ENCODE results near the gene NINJ1. TPM values are rescaled to one million over a fixed set of nuclear protein-coding genes. Genes with fewer than 3 reads are reported as not detected.

NINJ1 gene
- total and polyA plus RNA-seq, 4 donors, result 23.8 to 60.4 (median 47.5) TPM

DNA sequence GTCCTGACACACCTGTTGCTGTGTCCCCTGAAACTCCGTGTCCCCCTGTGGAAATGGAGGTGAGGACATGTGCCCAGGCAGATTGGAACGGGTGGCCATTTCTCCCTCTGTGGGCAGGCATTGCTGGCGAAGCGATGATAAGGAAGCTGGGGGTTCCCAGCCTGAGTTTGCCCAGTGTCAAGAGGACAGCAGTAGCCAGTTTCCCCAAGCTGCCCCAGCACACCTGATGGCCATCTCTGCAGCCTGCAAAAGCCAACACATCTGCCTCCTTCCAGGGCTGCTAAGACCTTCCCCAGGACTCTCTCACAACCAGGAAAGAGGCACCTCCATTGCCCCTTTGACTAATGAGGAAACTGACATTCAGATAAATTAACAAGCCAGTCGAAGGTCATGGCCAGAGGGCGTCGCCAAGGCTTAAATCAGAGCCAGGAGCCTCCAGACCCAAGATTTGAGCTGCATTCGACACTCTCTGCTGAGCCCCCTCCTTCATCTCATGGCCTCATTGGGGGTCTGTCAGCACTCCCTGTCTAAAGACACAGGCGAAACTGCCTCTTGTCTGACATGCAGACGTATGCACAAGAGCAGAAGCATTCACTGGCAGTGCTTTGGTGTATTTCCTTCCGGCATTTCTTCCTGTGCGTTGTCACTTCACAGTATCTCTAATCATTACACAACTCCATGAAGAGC, 39.5 kb upstream of the NINJ1 start:
- no peak overlapping the region for H3K4me3 ChIP-seq (ENCODE audit: low read depth, low read length)
- H3K9me3 ChIP-seq (ENCODE audit: control insufficient read depth, insufficient read depth, low read length), result no peaks in the 10 kb centered on the region
- no peaks in the 10 kb centered on the region for H3K27me3 ChIP-seq (ENCODE audit: control insufficient read depth, insufficient read depth, low read length)
- no peak for DNase-seq (ENCODE audit: low read depth in 4 of 6, low spot score in 6 of 6)
- H3K36me3 ChIP-seq (ENCODE audit: control insufficient read depth, insufficient read depth, low read length), result no peaks in the 10 kb centered on the region
- H3K4me1 ChIP-seq (ENCODE audit: control insufficient read depth, insufficient read depth, low read length), result peaks cover 10% of the 10 kb centered on the region
- WGBS (ENCODE audit: insufficient coverage), result 78% methylated on average over 11 of the region's 12 CpGs
- no peak overlapping the region for H3K27ac ChIP-seq (ENCODE audit: low read depth, low read length)

DNA sequence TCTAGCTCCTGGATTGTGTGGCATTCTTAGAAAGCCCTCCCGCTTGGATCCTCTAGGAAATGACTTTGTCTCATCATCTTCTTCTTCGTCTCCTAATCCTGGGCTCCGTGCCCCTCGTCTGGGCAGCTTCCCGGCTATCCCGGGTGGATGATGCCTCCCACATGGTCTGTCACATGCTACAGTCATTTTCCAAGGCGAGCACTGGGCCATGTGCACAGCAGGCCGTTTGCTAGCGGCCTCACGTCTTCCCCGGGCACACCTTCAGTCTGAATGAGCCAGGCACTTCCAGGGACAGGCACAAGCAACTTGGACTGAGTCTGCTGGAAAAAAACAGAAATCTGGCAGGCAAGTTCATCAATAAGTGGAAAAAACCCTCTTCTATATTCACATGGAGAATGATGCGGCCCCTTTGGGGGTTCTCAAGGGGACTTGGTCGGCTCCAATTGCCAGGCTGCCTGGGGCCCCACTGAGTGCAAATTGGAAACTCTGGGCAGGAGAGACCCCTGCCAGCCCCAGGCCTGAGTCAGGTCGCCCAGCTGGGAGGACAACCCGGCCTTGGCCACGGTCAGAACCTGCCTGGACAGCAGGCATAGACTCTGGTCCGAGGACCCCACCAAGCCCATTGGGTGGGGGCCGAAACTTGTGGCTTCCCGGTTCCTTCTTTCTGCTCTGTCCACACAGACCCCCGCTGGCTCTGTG, 38.8 kb upstream of the NINJ1 start:
- no peak for DNase-seq (ENCODE audit: low read depth in 4 of 6, low spot score in 6 of 6)
- Histone ChIP-seq H3K27me3 (ENCODE audit: control insufficient read depth, insufficient read depth, low read length) (no peaks in the 10 kb centered on the region), H3K4me1 (ENCODE audit: control insufficient read depth, insufficient read depth, low read length) (peaks cover 14% of the 10 kb centered on the region), H3K9me3 (ENCODE audit: control insufficient read depth, insufficient read depth, low read length) (no peaks in the 10 kb centered on the region), H3K27ac (ENCODE audit: low read depth, low read length) (no peak overlapping the region), H3K4me3 (ENCODE audit: low read depth, low read length) (no peak overlapping the region), H3K36me3 (ENCODE audit: control insufficient read depth, insufficient read depth, low read length) (no peaks in the 10 kb centered on the region)
- WGBS (ENCODE audit: insufficient coverage), result 64% methylated on average over 20 of the region's 20 CpGs

DNA sequence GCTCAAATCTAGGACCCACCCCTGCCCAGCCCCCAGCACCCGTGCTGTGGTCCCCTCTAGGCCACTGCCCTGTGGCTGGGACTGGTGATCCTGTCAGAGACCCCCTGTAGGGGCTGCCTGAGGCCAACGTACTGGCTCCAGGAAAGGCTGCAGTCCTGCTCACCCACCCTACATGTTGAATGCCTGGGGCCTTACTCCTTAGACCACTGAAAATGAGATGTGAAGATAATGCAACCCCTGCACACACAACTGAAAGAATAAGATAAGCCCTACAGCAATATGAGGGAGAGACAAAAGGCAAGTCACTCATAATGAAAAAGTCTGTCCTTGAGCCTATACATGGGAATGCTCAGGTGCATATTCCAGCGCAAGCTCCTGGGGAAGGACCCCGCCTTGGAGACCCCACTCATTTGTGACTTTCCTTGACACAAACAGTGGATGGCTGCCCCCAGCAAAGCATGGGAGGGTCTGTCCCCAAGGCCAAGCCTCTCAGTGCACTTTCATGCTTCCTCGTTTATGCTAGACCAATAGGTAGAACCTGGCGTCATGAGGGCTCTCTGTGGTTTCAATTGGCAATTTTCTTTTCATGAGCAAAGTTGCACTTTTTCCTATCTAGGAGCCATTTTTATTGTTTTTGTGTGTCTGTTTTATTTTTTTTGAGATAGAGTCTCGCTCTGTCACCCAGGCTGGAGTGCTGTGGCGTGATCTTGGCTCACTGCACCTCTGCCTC, 37.4 kb upstream of the NINJ1 start:
- no peak for DNase-seq (ENCODE audit: low read depth in 4 of 6, low spot score in 6 of 6)
- WGBS (ENCODE audit: insufficient coverage), result 88% methylated on average over 4 of the region's 8 CpGs

DNA sequence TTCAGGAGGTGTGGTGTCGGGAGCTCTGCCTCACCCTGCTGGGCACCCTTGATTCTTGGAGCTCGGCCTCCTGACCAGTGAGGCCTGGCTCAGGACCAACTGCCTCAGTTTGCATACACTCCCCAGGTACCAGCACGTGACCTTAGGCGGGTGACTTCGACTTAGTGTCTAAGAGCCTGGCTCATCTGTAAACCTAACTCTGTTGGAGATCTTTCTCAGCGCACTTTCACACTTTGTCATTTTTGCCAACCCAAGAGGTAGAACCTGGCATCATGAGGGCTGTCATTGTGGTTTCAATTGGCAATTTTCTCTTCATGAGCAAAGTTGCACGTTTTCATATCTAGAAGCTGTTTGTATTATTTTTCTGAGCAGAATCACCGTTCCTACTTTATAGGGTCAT, 36.5 kb upstream of the NINJ1 start:
- peaks cover 14% of the 10 kb centered on the region for H3K4me1 ChIP-seq (ENCODE audit: control insufficient read depth, insufficient read depth, low read length)
- H3K27me3 ChIP-seq (ENCODE audit: control insufficient read depth, insufficient read depth, low read length), result no peaks in the 10 kb centered on the region
- H3K4me3 ChIP-seq (ENCODE audit: low read depth, low read length), result no peak overlapping the region
- no peaks in the 10 kb centered on the region for H3K36me3 ChIP-seq (ENCODE audit: control insufficient read depth, insufficient read depth, low read length)
- DNase-seq (ENCODE audit: low read depth in 4 of 6, low spot score in 6 of 6), result no peak
- WGBS (ENCODE audit: insufficient coverage), result 94% methylated on average over 7 of the region's 8 CpGs
- no peak overlapping the region for H3K27ac ChIP-seq (ENCODE audit: low read depth, low read length)
- H3K9me3 ChIP-seq (ENCODE audit: control insufficient read depth, insufficient read depth, low read length), result no peaks in the 10 kb centered on the region

More for the DNA sequence above, 37.4 kb upstream of the NINJ1 start:
- Histone ChIP-seq H3K27ac (ENCODE audit: low read depth, low read length) (no peak overlapping the region), H3K4me1 (ENCODE audit: control insufficient read depth, insufficient read depth, low read length) (peaks cover 14% of the 10 kb centered on the region), H3K36me3 (ENCODE audit: control insufficient read depth, insufficient read depth, low read length) (no peaks in the 10 kb centered on the region), H3K27me3 (ENCODE audit: control insufficient read depth, insufficient read depth, low read length) (no peaks in the 10 kb centered on the region), H3K9me3 (ENCODE audit: control insufficient read depth, insufficient read depth, low read length) (no peaks in the 10 kb centered on the region), H3K4me3 (ENCODE audit: low read depth, low read length) (no peak overlapping the region)

DNA sequence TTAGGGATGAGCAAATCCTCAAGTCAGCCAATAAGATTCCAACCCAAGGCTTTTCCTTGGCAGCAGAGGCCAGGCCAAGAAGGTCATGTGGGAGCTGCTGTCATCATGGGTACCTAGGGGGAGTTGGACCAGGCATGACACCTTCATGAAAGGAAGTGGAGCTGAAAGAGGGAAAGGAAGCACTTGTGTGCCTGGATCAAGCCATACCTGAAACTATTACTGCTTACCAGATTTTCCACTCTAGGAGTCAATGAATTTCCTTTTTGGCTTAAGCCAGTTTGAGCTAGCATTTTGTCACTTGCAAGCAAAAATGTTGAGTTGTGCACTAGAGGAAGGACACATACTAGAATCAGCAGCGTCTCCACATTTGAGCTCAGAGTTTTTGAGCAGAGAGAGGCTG, 35.4 kb upstream of the NINJ1 start:
- no peaks in the 10 kb centered on the region for H3K9me3 ChIP-seq (ENCODE audit: control insufficient read depth, insufficient read depth, low read length)
- no peak overlapping the region for H3K4me3 ChIP-seq (ENCODE audit: low read depth, low read length)
- no peak for DNase-seq (ENCODE audit: low read depth in 4 of 6, low spot score in 6 of 6)
- peaks cover 14% of the 10 kb centered on the region for H3K4me1 ChIP-seq (ENCODE audit: control insufficient read depth, insufficient read depth, low read length)
- H3K27ac ChIP-seq (ENCODE audit: low read depth, low read length), result no peak overlapping the region
- WGBS (ENCODE audit: insufficient coverage), result 100% methylated on average over 1 of the region's 1 CpG
- no peaks in the 10 kb centered on the region for H3K36me3 ChIP-seq (ENCODE audit: control insufficient read depth, insufficient read depth, low read length)
- H3K27me3 ChIP-seq (ENCODE audit: control insufficient read depth, insufficient read depth, low read length), result no peaks in the 10 kb centered on the region

DNA sequence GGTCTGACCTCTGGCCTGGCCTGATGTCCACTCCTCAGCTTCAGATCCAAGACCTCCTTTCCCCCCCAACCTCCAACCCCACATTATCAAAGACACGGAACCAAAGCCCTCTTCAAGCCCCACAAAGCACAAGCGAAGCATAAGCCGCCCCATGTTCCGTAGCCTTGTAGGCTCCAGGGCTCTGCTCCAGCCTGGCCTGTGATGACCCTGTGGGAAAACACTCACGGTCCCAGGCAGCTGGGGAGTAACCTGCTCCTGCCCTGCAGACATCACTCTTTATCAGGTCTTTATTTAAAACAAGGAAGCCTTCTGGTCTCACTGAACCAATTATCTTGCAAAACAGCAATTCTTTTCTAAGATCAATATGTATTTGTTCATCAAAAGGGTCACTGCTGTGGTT, 34.5 kb upstream of the NINJ1 start:
- no peaks in the 10 kb centered on the region for H3K36me3 ChIP-seq (ENCODE audit: control insufficient read depth, insufficient read depth, low read length)
- DNase-seq (ENCODE audit: low read depth in 4 of 6, low spot score in 6 of 6), result no peak
- no peaks in the 10 kb centered on the region for H3K27me3 ChIP-seq (ENCODE audit: control insufficient read depth, insufficient read depth, low read length)
- H3K4me1 ChIP-seq (ENCODE audit: control insufficient read depth, insufficient read depth, low read length), result peaks cover 20% of the 10 kb centered on the region
- 89% methylated on average over 5 of the region's 5 CpGs for WGBS (ENCODE audit: insufficient coverage)
- no peak overlapping the region for H3K4me3 ChIP-seq (ENCODE audit: low read depth, low read length)
- H3K27ac ChIP-seq (ENCODE audit: low read depth, low read length), result no peak overlapping the region
- no peaks in the 10 kb centered on the region for H3K9me3 ChIP-seq (ENCODE audit: control insufficient read depth, insufficient read depth, low read length)

DNA sequence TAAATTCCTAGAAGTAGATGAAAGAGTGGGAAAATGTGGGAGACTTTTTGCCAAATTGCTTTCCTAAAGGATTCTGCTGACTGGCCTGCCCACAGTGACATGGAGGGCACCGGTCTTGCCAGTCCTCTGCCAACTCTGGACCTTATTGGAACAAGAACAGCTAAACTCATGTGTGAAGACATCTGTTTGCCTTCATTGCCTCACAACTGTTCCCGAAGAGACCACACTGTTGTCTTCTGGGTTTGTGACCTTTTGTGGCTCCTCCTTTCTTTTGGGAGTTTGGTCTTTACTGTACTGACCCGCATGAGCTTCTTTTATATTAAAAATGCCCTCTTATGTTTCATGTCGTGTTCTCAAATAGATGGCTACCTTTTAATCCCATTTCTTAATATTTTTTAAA, 33.8 kb upstream of the NINJ1 start:
- Histone ChIP-seq H3K9me3 (ENCODE audit: control insufficient read depth, insufficient read depth, low read length) (no peaks in the 10 kb centered on the region), H3K27ac (ENCODE audit: low read depth, low read length) (no peak overlapping the region), H3K36me3 (ENCODE audit: control insufficient read depth, insufficient read depth, low read length) (no peaks in the 10 kb centered on the region), H3K27me3 (ENCODE audit: control insufficient read depth, insufficient read depth, low read length) (no peaks in the 10 kb centered on the region), H3K4me1 (ENCODE audit: control insufficient read depth, insufficient read depth, low read length) (peaks cover 24% of the 10 kb centered on the region), H3K4me3 (ENCODE audit: low read depth, low read length) (no peak overlapping the region)
- WGBS (ENCODE audit: insufficient coverage), result 81% methylated on average over 2 of the region's 4 CpGs
- no peak for DNase-seq (ENCODE audit: low read depth in 4 of 6, low spot score in 6 of 6)

DNA sequence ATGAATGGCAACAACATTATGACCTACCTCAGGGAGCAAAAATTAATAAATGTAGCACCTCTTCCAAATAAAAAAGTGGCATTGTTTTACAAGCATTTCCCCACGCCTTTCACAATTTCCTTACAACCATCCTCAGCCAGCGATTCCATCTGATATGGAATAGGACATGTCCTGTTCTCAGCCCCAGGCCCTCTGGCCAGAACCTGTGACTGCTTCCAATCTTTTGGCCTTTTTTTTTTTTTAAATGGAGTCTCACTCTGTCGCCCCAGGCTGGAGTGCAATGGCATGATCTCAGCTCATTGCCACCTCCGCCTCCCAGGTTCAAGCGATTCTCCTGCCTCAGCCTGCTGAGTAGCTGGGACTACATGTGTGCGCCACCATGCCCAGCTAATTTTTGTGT, 33.1 kb upstream of the NINJ1 start:
- H3K9me3 ChIP-seq (ENCODE audit: control insufficient read depth, insufficient read depth, low read length), result no peaks in the 10 kb centered on the region
- no peaks in the 10 kb centered on the region for H3K36me3 ChIP-seq (ENCODE audit: control insufficient read depth, insufficient read depth, low read length)
- H3K4me1 ChIP-seq (ENCODE audit: control insufficient read depth, insufficient read depth, low read length), result peaks cover 28% of the 10 kb centered on the region
- no peak overlapping the region for H3K4me3 ChIP-seq (ENCODE audit: low read depth, low read length)
- no peak for DNase-seq (ENCODE audit: low read depth in 4 of 6, low spot score in 6 of 6)
- H3K27ac ChIP-seq (ENCODE audit: low read depth, low read length), result no peak overlapping the region
- no peaks in the 10 kb centered on the region for H3K27me3 ChIP-seq (ENCODE audit: control insufficient read depth, insufficient read depth, low read length)
- 97% methylated on average over 5 of the region's 6 CpGs for WGBS (ENCODE audit: insufficient coverage)

DNA sequence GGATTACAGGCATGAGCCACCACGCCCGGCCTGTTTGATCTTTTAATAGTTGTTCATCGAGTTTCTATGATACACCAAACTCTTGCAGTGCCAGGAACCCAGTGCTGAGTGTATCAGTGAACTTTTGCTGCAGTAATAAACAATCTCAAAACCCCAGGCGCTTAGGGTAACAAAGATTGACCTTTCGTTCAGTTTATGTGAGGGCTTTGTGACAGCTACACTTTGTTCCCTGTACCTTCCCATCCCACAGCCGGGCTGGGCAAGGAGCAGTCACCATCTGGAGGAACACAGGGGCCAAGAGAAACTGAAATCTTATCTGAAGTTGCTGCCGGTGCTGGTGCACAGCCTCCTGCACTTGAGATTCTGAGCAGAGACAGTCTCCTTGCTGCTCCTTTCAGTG, 32.6 kb upstream of the NINJ1 start:
- no peaks in the 10 kb centered on the region for H3K36me3 ChIP-seq (ENCODE audit: control insufficient read depth, insufficient read depth, low read length)
- no peaks in the 10 kb centered on the region for H3K9me3 ChIP-seq (ENCODE audit: control insufficient read depth, insufficient read depth, low read length)
- DNase-seq (ENCODE audit: low read depth in 4 of 6, low spot score in 6 of 6), result no peak
- H3K4me3 ChIP-seq (ENCODE audit: low read depth, low read length), result no peak overlapping the region
- H3K27ac ChIP-seq (ENCODE audit: low read depth, low read length), result no peak overlapping the region
- WGBS (ENCODE audit: insufficient coverage), result 69% methylated on average over 4 of the region's 7 CpGs
- H3K4me1 ChIP-seq (ENCODE audit: control insufficient read depth, insufficient read depth, low read length), result peaks cover 30% of the 10 kb centered on the region
- H3K27me3 ChIP-seq (ENCODE audit: control insufficient read depth, insufficient read depth, low read length), result no peaks in the 10 kb centered on the region

All from spinal cord (tissue), 10 donors.